GM12892 (cell line): ENCODE measurements around the gene PCDH19.

Experiments used
- POLR2A ChIP-seq: IDR thresholded peaks from 2 replicates; pipeline ENCODE4 v1.6.1; 2011; ENCODE audit warnings: low read depth, low read length, control low read depth
- POLR2AphosphoS5 ChIP-seq: IDR thresholded peaks from 2 replicates; pipeline ENCODE4 v1.6.1; 2011; ENCODE audit warnings: low read depth, low read length, control low read depth
- TAF1 ChIP-seq: IDR thresholded peaks from 2 replicates; pipeline ENCODE4 v1.6.1; 2011; ENCODE audit warnings: low read depth, mild to moderate bottlenecking, control low read depth, low read length, borderline replicate concordance

GRCh38 chrX:100377826-100378225, 32.2 kb downstream of the PCDH19 start:
- TF ChIP-seq TAF1, result no peak
- TF ChIP-seq POLR2A, result no peak
- TF ChIP-seq POLR2AphosphoS5, result no peak
